HG02610 (cell line): ENCODE data around the gene PRPSAP2.

Experiments used
- ATAC-seq: cut with Tn5 transposase; IDR thresholded peaks from one replicate; pipeline ENCODE4 v1.9.1; 2021; ENCODE audit warnings: mild to moderate bottlenecking, moderate library complexity; ENCODE audit not compliant: unreplicated experiment

Gene PRPSAP2

DNA sequence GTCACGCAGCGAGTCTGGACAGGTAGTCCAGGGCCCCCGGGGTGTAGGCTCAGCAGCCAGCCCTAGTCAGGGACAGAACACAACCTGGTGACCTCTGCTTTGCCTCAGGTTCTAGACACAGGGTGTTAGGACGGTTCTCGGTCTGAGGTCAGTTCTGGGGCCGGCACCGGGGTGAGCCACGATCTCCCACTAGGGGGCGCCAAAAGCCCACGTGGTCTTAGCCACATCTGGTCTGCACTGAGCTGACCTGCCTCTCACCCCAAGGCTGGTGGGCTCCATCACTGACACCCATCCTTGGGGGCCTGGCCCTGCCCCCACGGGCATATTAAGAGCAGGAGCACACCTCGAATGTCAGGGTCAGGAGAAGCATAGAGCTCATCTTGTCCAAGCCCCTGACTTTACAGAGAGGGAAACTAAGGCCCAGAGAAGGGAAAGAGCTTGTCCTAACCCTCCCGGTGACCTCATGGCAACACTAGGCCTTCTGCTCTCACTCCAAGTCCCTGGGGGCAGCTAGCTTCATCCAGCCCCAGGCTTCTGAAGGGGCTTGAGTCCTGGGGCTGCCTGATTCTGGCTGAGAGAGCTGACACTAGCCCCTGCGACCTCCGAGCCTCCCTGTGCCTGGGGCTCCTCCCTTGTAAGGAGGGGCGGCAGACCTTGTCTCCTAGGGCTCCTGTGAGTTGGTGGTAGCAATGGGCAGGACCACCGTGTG is 103.0 kb downstream of the PRPSAP2 start:
- peak; percentile 69 for ATAC-seq

DNA sequence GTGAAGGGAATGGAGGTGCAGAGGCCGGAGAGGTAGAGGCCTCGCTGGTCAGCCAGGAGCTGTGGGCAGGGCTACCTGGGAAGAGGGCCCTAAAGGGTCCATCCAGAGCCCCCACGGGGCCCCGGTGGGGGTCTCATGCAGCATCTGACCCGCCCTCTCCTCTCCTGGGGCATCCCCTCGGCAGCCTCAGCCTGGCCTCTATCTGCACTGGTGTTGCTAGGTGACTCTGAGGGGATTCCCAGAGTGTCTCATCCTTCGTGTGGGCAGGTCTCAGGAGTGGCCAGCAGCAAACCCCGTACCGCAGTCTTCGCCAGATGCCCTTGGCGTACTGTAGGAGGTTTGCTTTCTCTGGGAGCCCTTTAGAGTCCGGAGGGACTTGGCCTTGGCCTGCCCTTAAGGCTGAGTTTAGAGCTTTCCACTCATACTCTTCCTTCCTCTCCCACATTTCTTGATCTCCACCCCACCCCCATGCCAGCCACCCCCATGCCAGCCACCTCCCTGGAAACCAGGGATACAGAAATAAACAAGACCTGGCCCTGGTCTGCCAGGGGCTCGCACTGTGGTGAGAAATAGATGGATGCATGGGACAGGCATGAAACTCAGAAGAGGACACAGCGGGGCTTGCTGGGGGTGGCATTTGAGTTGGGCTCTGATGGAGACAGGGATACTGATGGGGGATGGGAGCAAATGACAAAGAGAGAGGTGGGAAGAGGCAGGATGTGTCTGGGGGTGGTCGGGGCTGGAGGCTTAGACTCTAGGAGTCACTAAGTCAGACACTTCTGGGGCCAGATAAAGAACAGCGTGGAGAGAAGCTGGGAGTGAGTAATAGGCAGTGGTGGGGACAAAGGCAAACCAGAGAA is 103.9 kb downstream of the PRPSAP2 start:
- ATAC-seq, result no peak

DNA sequence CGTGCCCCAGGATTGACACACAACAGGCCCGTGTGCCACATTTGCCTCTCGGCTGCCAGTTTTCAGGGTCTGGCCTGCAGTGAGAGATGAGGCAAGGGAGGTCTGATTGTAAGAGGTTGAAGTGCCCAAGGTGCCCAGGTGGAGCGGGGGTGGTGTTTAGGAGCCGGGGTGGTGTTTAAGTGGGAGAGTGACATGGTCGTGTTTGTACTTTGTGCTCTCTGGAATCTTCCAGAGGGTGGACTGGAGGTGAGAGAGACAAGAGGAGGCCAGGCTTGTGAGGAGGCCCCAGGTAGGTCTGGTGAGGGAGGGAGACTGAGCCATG is 104.5 kb downstream of the PRPSAP2 start:
- no peak for ATAC-seq

DNA sequence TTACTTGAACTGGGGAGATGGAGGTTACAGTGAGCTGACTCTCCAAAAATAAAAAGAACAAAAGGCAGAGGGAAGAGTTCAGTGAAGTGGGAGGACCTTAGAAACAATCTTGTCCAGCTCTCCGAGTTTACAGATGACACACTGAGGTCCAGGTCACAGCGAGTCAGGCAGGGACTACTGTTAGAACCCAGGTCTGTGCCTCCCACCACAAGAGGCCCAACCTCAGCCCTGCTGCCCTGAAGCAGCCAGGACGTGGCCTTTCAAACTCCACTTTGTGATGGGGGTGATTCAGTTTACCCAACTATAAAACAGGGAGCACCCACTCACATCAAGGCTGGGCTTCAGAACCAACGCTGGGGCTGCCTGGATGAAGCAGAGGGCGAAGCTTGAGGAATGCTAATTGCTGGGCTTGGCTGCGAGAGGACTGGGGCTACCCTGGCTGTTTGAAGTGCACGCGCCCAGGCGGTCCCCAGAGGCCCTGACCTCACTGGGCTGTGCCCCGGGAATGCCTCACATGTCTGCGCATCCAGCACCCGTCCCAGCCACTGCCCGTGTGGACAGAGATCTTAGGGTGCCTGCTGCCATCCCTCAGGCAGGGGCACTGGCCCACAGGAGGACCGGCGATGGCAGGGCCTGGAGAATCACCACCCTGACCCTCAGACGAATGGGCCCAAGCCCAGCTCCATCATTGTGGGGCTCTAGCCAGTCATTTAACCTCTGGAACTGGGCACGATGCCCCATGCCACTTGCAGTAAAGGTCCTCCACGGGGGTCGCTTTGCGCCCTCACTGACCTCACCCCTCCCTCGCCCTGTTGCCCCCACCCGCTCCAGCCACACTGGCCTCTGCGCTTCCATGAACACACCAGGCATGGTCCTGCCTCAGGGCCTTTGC is 105.4 kb downstream of the PRPSAP2 start:
- no peak for ATAC-seq

DNA sequence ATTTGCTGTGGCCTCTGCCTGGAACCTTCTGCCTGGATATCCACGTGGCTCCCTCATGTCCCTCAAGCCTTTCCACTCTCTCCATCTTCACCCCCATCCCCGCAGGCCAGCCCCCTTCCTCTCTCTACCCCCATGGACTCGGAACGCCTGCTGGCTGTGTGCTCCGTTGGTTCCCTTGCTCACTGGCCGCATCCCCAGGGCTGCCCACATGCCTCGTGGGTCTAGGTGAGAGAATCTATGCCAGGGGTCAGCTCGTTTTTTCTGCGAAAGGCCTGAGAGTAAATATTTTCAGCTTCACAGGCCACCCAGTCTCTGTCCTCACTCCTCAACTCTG is 106.1 kb downstream of the PRPSAP2 start:
- no peak for ATAC-seq

DNA sequence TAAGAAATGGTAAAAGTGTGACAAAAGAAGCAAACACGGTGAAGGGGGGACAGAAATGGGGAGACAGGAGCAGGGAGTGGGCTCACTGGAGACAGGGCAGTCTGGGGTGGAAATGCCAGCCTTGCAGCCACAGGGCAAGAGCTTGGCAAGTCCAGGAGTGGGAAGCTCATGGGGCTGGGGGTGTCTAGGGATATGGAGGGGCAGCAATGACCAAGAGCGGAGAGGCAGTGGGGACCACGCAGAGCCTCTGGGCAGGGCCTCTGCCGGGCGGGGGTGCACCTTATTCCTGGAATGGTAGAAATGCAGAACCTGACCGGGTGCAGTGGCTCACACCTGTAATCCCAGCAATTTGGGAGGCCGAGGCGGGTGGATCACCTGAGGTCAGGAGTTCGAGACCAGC is 106.6 kb downstream of the PRPSAP2 start:
- no peak for ATAC-seq

DNA sequence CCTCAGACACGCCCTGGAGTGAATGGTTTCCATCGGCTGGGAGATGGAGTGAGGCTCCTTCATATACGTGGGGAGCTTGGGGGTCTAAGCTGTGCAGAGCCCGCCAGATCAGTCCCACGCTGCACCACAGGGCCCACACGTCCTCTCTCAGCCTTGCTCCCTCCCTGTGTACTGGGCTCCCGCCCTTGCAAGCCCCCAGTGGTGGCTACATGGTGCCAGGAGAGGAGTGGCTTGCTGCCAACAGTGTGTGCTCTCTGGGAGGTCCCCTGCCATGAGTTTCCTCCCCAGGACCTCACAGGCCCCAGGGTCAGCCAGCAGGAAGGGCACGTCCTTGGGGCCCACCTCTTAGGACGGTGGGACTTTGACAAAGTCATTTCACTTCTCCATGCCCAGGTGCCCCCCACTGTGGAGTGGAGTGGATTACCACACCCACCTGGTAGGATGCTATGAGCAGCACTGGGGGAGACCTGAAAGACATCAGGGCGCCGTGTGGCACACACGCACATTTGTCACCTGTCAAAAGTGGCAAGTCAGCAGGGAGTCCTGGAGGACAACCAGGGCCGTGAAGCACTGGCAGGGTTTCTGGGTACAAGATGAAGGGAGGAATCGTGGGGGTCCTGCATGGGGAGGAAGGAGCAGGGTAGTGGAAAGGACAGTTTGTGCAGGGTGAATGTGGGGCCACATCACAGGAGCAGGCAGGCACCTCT is 107.8 kb downstream of the PRPSAP2 start:
- no peak for ATAC-seq

DNA sequence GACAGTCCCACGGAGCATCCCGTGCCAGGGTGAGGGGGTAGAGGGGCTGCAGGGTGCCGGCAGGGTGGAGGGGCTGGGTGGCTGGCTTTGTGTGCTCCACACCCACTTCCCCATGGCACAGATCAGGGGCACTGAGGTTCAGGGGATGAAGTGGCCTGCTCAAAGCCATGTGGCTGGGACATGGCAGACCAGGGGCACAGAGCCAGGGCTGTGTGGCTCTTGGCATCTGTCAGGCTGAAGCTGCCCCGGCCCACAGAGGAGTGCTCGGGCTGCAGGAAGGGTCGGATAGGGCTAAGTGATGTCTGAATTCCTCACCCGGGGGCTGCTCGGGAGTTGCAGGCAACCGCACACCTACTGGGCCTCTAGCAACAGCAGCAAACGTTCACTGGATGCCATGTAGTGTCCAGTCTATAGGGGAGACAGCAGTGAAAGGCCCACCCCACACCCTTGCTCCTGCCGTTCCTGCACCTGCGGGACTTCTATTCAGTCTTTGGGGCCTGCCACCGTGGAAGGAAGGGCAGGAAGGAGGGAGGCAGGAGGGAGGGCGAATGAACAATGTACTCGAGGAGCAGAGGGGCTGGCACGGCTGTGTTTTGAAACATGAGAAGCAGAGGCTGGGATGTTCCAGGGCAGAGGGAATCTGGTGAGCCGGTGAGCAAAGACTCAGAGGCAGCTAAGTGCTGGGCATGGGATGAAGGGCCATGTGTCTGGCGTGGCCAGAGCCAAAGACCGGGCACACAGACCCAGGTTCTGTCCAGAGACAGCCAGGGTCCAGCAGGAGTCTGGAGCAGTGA is 109.1 kb downstream of the PRPSAP2 start:
- ATAC-seq, result no peak

DNA sequence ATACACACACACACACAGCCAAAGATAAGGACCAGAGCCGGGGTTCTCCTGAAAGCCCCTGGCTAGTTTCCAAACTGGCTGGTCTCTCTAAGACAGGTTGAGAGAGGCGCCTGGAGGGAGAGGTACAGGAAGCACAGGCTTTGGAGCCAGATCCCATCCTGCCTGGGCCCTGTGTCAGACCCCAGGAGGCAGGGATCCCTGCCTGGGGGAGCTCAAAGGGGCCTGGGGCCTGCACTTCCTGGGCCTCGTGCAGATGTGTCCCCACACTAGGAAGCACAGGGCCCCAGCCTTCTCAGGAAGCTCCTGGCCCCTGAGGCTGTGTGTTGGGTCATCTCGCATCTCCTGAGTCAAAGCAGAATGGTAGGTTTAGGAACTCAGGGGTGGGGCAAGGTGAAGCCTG is 110.0 kb downstream of the PRPSAP2 start:
- no peak for ATAC-seq

DNA sequence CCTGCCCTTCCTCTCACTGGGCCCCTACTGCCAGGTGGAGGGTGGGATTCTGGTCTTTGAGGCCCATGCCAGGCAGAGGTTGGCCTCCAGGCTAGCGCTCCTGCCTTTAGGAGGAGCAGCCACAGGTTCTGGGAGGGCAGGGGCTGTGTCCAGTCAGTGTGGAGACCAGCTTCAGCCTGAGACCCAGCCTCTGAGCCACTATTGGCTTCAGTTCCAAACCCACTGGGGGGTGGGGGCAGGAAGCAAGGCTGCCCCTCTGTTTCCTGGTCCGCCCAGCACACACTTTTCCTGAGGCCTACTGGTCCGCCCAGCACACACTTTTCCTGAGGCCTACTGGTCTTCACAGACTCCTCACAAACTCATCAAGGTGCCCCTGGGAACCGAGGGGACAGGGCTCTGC is 110.4 kb downstream of the PRPSAP2 start:
- no peak for ATAC-seq

DNA sequence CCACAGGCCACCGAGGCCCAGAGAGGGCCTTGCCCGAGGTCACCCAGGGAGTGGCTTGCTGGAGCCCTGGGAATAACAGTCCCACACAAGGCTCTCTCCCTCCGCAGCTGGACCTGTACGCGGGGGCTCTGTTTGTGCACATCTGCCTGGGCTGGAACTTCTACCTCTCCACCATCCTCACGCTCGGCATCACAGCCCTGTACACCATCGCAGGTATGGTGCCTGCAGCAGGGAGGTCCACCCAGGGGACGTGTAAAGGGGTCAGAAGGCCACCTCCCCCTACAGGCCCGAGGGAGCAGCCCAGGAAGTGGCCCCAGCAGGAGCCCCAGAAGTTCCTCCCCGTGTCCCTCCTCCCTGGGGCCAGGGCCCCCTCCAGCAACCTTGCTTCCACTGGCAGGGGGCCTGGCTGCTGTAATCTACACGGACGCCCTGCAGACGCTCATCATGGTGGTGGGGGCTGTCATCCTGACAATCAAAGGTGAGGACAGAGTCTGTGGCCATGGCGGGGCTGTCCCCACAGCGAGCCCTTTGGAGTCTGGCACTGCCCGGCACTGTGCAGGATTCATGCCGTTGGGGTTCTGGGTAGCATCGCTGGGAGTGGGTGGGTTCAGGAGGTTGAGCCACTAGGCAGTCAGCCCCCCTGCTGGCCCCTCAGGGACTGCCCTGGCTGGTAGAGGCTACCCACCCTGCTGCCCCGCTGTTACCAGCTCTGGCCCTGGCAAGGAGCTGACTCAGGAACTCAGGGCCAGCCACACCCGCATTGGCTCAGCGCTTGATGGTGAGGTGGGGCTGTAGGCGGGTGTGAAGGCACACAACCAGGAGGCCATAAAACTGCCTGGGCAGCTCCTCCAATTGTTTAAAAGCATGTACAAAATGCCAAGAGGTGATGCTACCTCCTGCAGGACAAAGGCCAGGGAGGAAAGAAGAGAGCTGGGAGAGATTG is 111.3 kb downstream of the PRPSAP2 start:
- ATAC-seq, result no peak

DNA sequence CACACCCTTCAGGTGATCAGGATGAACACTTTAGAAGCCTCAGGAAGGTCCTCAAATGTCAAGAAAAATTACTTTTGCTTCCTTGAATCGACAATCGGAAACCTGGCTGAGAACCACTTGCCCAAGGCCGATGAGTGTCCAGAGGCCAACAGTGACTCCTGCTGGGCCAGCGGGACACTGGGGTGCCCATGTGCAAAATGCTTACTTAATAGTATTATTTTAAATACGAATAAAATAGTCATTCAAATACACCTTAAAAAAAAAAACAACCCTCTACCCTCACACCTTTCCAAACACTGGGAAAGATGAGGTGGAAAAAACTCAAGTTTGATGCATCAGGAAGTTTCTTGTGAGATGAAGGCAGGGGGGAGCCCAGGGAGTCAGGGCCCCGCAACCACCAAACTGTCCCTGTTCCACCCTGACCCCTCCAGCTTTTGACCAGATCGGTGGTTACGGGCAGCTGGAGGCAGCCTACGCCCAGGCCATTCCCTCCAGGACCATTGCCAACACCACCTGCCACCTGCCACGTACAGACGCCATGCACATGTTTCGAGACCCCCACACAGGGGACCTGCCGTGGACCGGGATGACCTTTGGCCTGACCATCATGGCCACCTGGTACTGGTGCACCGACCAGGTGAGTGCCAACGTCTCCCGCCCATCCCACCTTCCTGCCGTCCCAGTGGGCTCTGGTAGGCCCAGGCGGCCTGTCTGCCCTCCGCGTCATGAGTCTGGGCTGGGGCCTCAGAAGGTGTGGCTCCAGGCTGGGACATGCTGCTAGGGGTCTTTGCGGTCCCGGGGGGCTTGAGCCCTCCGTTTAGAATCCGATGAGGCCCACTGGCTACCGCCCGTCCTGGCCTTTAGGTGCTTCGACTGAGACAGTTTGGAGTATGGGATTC is 112.9 kb downstream of the PRPSAP2 start:
- no peak for ATAC-seq

DNA sequence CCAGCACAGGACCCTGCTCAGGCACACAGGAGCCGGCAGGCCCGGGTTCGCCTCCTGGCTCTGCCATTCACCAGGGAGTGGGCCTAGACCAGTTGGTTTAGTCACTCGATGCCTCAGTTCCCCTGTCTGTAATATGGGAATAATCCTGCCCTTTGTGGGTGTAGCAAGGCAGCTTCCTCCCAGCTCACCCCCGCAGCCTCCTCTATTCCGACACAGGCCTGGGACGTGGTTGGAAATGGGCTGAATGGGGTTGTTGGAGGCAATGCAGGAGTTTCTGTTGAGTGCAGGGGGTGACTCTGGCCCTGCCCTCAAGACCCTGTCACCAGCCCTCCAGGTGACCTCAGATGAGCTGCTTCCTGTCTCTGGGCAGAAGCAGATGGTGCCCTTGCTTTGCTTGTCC is 113.9 kb downstream of the PRPSAP2 start:
- no peak for ATAC-seq

DNA sequence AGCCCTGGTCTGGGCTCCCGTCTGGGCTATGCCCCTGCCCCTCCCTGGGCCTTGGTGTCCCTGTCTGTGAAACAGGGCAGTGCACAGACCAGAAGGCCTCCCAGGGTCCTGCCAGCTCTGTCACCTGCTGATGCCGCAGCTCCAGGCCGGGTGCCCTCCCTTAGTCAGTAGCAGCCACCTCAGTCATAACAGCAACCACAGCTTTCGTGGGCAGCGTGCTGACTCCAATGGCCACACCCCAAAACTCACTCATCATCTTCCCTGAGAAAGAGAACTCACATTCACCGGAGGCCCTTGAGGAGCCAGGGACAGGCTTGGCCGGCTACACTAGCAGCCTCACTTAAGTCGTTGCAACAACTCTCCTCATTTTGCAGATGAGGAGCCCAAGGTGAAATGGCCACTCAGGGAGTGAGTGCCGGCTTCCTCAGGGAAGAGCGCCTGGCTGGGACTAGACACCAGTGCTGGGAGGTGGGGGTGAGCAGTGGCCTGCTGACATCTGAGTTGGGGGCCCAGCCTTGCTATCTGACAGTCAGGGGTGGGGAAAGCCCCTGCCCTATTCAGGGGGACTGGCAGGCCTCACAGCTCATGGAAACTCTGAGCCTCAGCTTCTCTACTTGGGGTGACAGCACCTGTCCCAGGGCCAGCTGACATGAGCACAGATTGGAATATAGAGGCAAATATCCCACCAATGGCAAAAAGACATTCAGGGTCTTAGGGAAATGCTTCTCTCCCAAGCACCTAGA is 116.6 kb downstream of the PRPSAP2 start:
- no peak for ATAC-seq

DNA sequence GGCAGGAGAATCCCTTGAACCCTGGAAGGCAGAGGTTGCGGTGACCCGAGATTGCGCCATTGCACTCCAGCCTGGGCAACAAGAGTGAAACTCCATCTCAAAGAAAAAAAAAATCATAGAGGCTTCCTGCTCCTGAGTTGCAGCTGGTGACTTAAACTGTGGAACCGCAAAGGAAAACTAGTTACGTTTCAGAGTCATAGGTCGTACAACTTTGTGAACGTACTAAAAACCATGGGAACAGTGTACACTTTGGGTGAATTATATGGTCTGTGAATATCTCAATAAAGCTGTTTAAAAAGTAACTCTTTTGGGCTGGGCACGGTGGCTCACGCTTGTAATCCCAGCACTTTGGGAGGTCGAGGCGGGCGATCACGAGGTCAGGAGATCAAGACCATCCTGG is 117.7 kb downstream of the PRPSAP2 start:
- ATAC-seq, result no peak

DNA sequence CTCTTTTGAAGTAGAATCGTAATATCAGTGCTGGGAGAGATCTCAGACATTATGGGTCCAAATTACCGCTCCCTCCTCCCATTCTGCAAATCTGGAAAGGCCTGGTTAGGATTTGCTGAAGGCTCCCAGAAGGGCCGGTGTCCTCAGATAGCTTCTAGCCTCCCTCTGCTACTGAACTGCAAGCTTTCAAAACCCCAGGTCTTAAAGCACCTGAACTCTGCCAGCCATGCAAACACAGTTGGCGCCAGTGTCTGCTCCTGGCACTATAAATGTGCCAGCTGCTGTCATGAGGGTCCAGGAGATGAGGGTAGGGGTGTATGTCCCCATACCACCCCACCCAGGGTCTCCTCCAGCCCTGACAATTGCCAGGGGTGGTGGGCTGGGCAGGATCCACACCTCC is 118.3 kb downstream of the PRPSAP2 start:
- no peak for ATAC-seq

DNA sequence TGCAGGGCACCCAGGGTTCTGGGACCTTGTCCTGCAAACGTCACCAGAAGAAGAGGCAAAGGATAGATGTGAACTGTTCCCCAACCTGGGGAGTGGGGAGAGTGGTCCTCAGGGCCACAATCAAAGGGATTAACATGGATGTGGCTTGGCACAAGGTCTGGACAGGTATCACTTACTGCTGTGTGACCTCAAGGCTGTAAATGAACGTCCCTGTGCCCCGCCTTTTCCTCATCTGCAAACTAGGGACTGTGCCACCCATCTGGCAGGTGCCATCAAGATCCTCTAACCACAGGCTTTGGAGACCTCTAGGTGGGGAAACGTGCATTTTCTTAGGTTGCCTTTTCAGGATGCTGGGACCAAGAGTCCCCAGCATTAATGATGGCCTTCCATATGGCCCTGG is 119.1 kb downstream of the PRPSAP2 start:
- no peak for ATAC-seq
